Uterus (tissue), 4 donors: ENCODE data around the gene PRPF40A. TPM values are rescaled to one million over a fixed set of nuclear protein-coding genes. Genes with fewer than 3 reads are reported as not detected.
"Not testable (repeated sequence)": the region's sequence is repeated elsewhere in the genome, so short reads cannot be mapped to it uniquely, and the experiment has no call there.

Source experiments
- DNase-seq, 2 donors: peaks; one replicate each; pipeline ENCODE4 v3.0.0-alpha.2; 2019 to 2020
- H3K27ac ChIP-seq, 2 donors: fragments of 200-600 bp; sonication (generic); 1 replicate in 1 of 2; 2 replicates in 1 of 2; pipeline ENCODE4 v1.5.1; 2016 to 2018
- H3K27me3 ChIP-seq, 2 donors: fragments of 200-600 bp; sonication (generic); one replicate each; pipeline ENCODE4 v1.5.1; 2018 to 2019; ENCODE audit warnings: control low read depth in 1 of 2
- H3K36me3 ChIP-seq, 2 donors: fragments of 200-600 bp; sonication (generic); one replicate each; pipeline ENCODE4 v1.5.1; 2019; ENCODE audit warnings: control low read depth in 1 of 2
- H3K4me1 ChIP-seq, 2 donors: fragments of 200-600 bp; sonication (generic); one replicate each; pipeline ENCODE4 v1.5.1; 2018 to 2019; ENCODE audit warnings: control low read depth in 1 of 2
- H3K4me3 ChIP-seq, 2 donors: fragments of 200-600 bp; sonication (generic); 1 replicate in 1 of 2; 2 replicates in 1 of 2; pipeline ENCODE4 v1.5.1; 2018 to 2019; ENCODE audit warnings: mild to moderate bottlenecking in 1 of 2
- H3K9me3 ChIP-seq, 2 donors: fragments of 200-600 bp; sonication (generic); one replicate each; pipeline ENCODE4 v1.5.1; 2019; ENCODE audit warnings: control low read depth in 1 of 2
- CTCF ChIP-seq, 4 experiments: fragments of 200-600 bp in 2 of 4; fragments of 450-650 bp in 2 of 4; sonication (generic) in 2 of 4; IDR thresholded peaks; one replicate each; pipeline ENCODE4 v1.5.1; 2016 to 2019; ENCODE audit warnings: antibody characterized with exemption in 4 of 4, mild to moderate bottlenecking in 2 of 4, moderate library complexity in 1 of 4
- POLR2A ChIP-seq, 2 donors: fragments of 450-650 bp; IDR thresholded peaks; one replicate each; pipeline ENCODE4 v1.6.1; 2016; ENCODE audit warnings: antibody characterized with exemption in 2 of 2, mild to moderate bottlenecking in 1 of 2, moderate library complexity in 1 of 2
- intact Hi-C: fragments of 100-400 bp; cut with DNase I; formaldehyde crosslinking; loops from one replicate; pipeline ENCODE4 v1.15.1; 2023; ENCODE audit warnings: low total_unique reads
- total RNA-seq, 4 donors: library from RNA; depleted of rRNA in 3 of 4; stranded (reverse); fragments of >200 nt in 3 of 4; gene quantifications; one replicate each; pipeline versions ENCODE4 v1.1.0 to v1.2.4, GENCODE V29; 2014 to 2023
- donor health status: DM: yes; HTN: yes; CAD: no.

The PRPF40A gene
- total RNA-seq, 4 donors from 2014 or later = 69.1 to 151 (median 85.3) TPM

- intact Hi-C loops = no loop called here
- DNase-seq = no peak
- TF ChIP-seq CTCF (IDR thresholded peaks at IDR 0.05) (peak; percentile 76 to 82 (median 78)), POLR2A (IDR thresholded peaks at IDR 0.05) (no peak)
- H3K4me1 ChIP-seq = no peaks in the 10 kb centered on the region
- H3K9me3 ChIP-seq = no peaks in the 10 kb centered on the region
- H3K27ac ChIP-seq = no peak overlapping the region
- H3K36me3 ChIP-seq = no peaks in the 10 kb centered on the region
- H3K4me3 ChIP-seq = no peak overlapping the region
- no peaks in the 10 kb centered on the region for H3K27me3 ChIP-seq
These were observed 23.6 kb upstream of the PRPF40A start for GRCh38 chr2:152740743-152741328.

GRCh38 chr2:152739705-152740104 lies 22.4 kb upstream of the PRPF40A start:
- H3K27me3 ChIP-seq, H3K4me3 ChIP-seq, H3K9me3 ChIP-seq, DNase-seq, H3K36me3 ChIP-seq, intact Hi-C loops, H3K4me1 ChIP-seq, H3K27ac ChIP-seq: not testable (repeated sequence)

GRCh38 chr2:152738438-152738837 lies 21.2 kb upstream of the PRPF40A start:
- no peak for DNase-seq
- Histone ChIP-seq H3K27me3 (no peaks in the 10 kb centered on the region), H3K27ac (no peak overlapping the region), H3K4me3 (no peak overlapping the region), H3K36me3 (no peaks in the 10 kb centered on the region), H3K9me3 (no peaks in the 10 kb centered on the region), H3K4me1 (no peaks in the 10 kb centered on the region)
- intact Hi-C loops = no loop called here
- no peak for TF ChIP-seq CTCF (IDR thresholded peaks at IDR 0.05)
- TF ChIP-seq POLR2A (IDR thresholded peaks at IDR 0.05) = no peak

- H3K4me1 ChIP-seq, H3K27me3 ChIP-seq, H3K36me3 ChIP-seq, DNase-seq, H3K4me3 ChIP-seq, H3K27ac ChIP-seq, H3K9me3 ChIP-seq, intact Hi-C loops: not testable (repeated sequence)
These were observed 20.2 kb upstream of the PRPF40A start for GRCh38 chr2:152737509-152737908.

- Histone ChIP-seq H3K36me3 (no peaks in the 10 kb centered on the region), H3K27ac (no peak overlapping the region), H3K9me3 (no peaks in the 10 kb centered on the region), H3K4me3 (no peak overlapping the region), H3K27me3 (no peaks in the 10 kb centered on the region), H3K4me1 (no peaks in the 10 kb centered on the region)
- no peak for TF ChIP-seq CTCF (IDR thresholded peaks at IDR 0.05)
- no peak for TF ChIP-seq POLR2A (IDR thresholded peaks at IDR 0.05)
- DNase-seq = no peak
- intact Hi-C loops = no loop called here
These were observed 13.5 kb upstream of the PRPF40A start for GRCh38 chr2:152730591-152731333.

- intact Hi-C loops = no loop called here
- H3K36me3 ChIP-seq = no peaks in the 10 kb centered on the region
- H3K4me1 ChIP-seq = peaks cover 0 to under 1% of the 10 kb centered on the region in 2 donors
- H3K9me3 ChIP-seq = no peaks in the 10 kb centered on the region
- H3K27ac ChIP-seq = no peak overlapping the region
- no peak overlapping the region for H3K4me3 ChIP-seq
- DNase-seq = no peak
- H3K27me3 ChIP-seq = no peaks in the 10 kb centered on the region
- TF ChIP-seq CTCF (IDR thresholded peaks at IDR 0.05) (no peak), POLR2A (IDR thresholded peaks at IDR 0.05) (no peak)
These were observed 12.6 kb upstream of the PRPF40A start for GRCh38 chr2:152729844-152730243.
